GM19395 (cell line): ENCODE measurements around the gene KCNJ18.
"Not testable (repeated sequence)": the region's sequence is repeated elsewhere in the genome, so short reads cannot be mapped to it uniquely, and the experiment has no call there.

Source experiments
- ATAC-seq: cut with Tn5 transposase; IDR thresholded peaks from one replicate; pipeline ENCODE4 v1.9.1; 2021; ENCODE audit warnings: mild to moderate bottlenecking, moderate library complexity; ENCODE audit not compliant: unreplicated experiment

KCNJ18 gene

GRCh38 chr17:21749696-21750531 lies 57.6 kb downstream of the KCNJ18 start:
- ATAC-seq: not testable (repeated sequence)

GRCh38 chr17:21751111-21751510 lies 58.8 kb downstream of the KCNJ18 start:
- ATAC-seq: not testable (repeated sequence)
